Cardiac atrium fibroblast (primary cell): ENCODE results near the gene TAGAP. TPM values are rescaled to one million over a fixed set of nuclear protein-coding genes. Genes with fewer than 3 reads are reported as not detected.

Experiments
- total RNA-seq: library from RNA; depleted of rRNA; stranded (reverse); fragments of >200 nt; gene quantifications from 2 replicates; pipeline ENCODE4 v1.2.3, GENCODE V29; 2015

The TAGAP gene, protein sequence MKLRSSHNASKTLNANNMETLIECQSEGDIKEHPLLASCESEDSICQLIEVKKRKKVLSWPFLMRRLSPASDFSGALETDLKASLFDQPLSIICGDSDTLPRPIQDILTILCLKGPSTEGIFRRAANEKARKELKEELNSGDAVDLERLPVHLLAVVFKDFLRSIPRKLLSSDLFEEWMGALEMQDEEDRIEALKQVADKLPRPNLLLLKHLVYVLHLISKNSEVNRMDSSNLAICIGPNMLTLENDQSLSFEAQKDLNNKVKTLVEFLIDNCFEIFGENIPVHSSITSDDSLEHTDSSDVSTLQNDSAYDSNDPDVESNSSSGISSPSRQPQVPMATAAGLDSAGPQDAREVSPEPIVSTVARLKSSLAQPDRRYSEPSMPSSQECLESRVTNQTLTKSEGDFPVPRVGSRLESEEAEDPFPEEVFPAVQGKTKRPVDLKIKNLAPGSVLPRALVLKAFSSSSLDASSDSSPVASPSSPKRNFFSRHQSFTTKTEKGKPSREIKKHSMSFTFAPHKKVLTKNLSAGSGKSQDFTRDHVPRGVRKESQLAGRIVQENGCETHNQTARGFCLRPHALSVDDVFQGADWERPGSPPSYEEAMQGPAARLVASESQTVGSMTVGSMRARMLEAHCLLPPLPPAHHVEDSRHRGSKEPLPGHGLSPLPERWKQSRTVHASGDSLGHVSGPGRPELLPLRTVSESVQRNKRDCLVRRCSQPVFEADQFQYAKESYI
- total RNA-seq, result not detected in 2 replicates

DNA sequence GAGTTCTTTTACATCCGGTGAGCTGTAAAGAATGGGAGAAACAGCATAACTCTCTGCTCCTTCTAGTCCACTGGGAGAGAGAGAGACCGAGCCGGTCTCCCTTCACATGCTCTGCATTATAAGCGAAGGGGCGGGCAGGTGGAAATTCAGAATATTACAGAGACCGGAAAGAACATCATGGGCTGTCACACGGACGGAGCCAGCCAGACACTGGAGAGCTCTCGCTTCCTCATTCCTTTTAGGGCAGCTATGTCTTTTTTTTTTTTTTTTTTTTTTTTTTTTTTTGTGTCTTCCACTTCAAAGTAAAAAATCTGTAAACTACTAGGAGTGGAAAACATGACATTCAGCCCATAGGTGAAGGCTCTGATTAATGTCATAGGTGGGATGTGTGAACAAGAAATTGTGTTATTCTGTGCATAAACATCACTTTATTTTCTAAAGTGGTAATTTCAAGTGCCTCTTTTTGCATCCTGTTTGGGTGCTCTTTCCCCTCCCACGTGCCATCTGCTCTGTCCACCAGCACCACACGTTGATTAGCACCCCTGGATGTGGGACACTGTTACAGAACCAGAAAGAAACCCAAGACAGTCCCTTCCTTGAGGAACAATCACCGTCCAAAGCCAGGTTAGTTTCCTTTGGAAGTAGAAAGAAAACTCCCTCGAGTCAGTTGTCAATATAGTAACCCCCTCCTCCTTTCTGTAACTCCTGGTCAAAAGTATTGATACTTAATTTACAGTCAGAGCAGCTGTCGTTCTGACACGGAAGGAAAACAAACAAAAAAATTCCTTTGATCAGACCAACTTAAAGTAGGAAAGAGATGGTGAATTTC lies at the start of gene TAGAP:
TAGAP (minus strand) TSS at position 93 of the 829 bp plus-strand sequence. CDS start 845 bp downstream, outside the sequence.

GRCh38 chr6:158999666-159000403 lies 45.0 kb downstream of the TAGAP start, which contains the start of gene RSPH3:
TSS of gene RSPH3 (minus strand) at chr6:159000202. CDS start at chr6:158999550, 652 bp downstream.

Other genes with a start within 250 kb of the TAGAP start
- gene EZR, start 225.6 kb downstream of the TAGAP start, total RNA-seq, result 42.4 and 52.7 TPM in 2 replicates
- 3.6 and 7.6 TPM in 2 replicates for gene RSPH3, start 44.8 kb downstream of the TAGAP start, total RNA-seq
- gene FNDC1, start 124.4 kb upstream of the TAGAP start, total RNA-seq, result under 0.01 and 0.32 TPM in 2 replicates